Measurements from ENCODE around the gene MLC1.

MLC1 gene

GRCh38 chr22:50118129-50118528 is 32.9 kb upstream of the MLC1 start:
- TF ChIP-seq CTCF (IDR thresholded peaks at IDR 0.05; ENCODE audit: poor library complexity, severe bottlenecking) = no peak
- no peaks in the 10 kb centered on the region for H3K36me3 ChIP-seq (ENCODE audit: low read depth)
- H3K27ac ChIP-seq (ENCODE audit: poor library complexity, severe bottlenecking) = no peak overlapping the region
- no peaks in the 10 kb centered on the region for H3K27me3 ChIP-seq (ENCODE audit: insufficient read depth, poor library complexity, severe bottlenecking)
- H3K4me3 ChIP-seq (ENCODE audit: severe bottlenecking) = no peak overlapping the region
- no peak for ATAC-seq (ENCODE audit: low read depth)
- H3K4me1 ChIP-seq (ENCODE audit: insufficient read depth, poor library complexity, severe bottlenecking) = peaks cover 14% of the 10 kb centered on the region
- DNase-seq (ENCODE audit: low spot score) = no peak
- H3K9me3 ChIP-seq (ENCODE audit: severe bottlenecking) = peaks cover 4% of the 10 kb centered on the region

- ATAC-seq (ENCODE audit: low read depth) = no peak
- Histone ChIP-seq H3K27ac (ENCODE audit: poor library complexity, severe bottlenecking) (no peak overlapping the region), H3K9me3 (ENCODE audit: severe bottlenecking) (peaks cover 2% of the 10 kb centered on the region), H3K4me3 (ENCODE audit: severe bottlenecking) (no peak overlapping the region), H3K36me3 (ENCODE audit: low read depth) (no peaks in the 10 kb centered on the region), H3K27me3 (ENCODE audit: insufficient read depth, poor library complexity, severe bottlenecking) (no peaks in the 10 kb centered on the region), H3K4me1 (ENCODE audit: insufficient read depth, poor library complexity, severe bottlenecking) (peaks cover 14% of the 10 kb centered on the region)
- TF ChIP-seq CTCF (IDR thresholded peaks at IDR 0.05; ENCODE audit: poor library complexity, severe bottlenecking) = no peak
- DNase-seq (ENCODE audit: low spot score) = no peak
These were observed 32.0 kb upstream of the MLC1 start for GRCh38 chr22:50117168-50117762.

- no peaks in the 10 kb centered on the region for H3K36me3 ChIP-seq (ENCODE audit: low read depth)
- DNase-seq (ENCODE audit: low spot score) (no peak), ATAC-seq (ENCODE audit: low read depth) (peak; percentile 12; the same call in 1 of the 3 replicates)
- TF ChIP-seq CTCF (IDR thresholded peaks at IDR 0.05; ENCODE audit: poor library complexity, severe bottlenecking) = no peak
- H3K4me1 ChIP-seq (ENCODE audit: insufficient read depth, poor library complexity, severe bottlenecking) = peaks cover 14% of the 10 kb centered on the region
- H3K9me3 ChIP-seq (ENCODE audit: severe bottlenecking) = no peaks in the 10 kb centered on the region
- H3K27me3 ChIP-seq (ENCODE audit: insufficient read depth, poor library complexity, severe bottlenecking) = no peaks in the 10 kb centered on the region
- H3K4me3 ChIP-seq (ENCODE audit: severe bottlenecking) = no peak overlapping the region
- H3K27ac ChIP-seq (ENCODE audit: poor library complexity, severe bottlenecking) = no peak overlapping the region
These were observed 30.5 kb upstream of the MLC1 start for GRCh38 chr22:50115693-50116092.

GRCh38 chr22:50114221-50115021 is 29.2 kb upstream of the MLC1 start:
- peak overlapping the region; percentile 21 for H3K27ac ChIP-seq (ENCODE audit: poor library complexity, severe bottlenecking)
- no peak for TF ChIP-seq CTCF (IDR thresholded peaks at IDR 0.05; ENCODE audit: poor library complexity, severe bottlenecking)
- H3K4me1 ChIP-seq (ENCODE audit: insufficient read depth, poor library complexity, severe bottlenecking) = peaks cover 14% of the 10 kb centered on the region
- no peak overlapping the region for H3K4me3 ChIP-seq (ENCODE audit: severe bottlenecking)
- H3K36me3 ChIP-seq (ENCODE audit: low read depth) = no peaks in the 10 kb centered on the region
- DNase-seq (ENCODE audit: low spot score) (no peak), ATAC-seq (ENCODE audit: low read depth) (no peak)
- no peaks in the 10 kb centered on the region for H3K27me3 ChIP-seq (ENCODE audit: insufficient read depth, poor library complexity, severe bottlenecking)
- no peaks in the 10 kb centered on the region for H3K9me3 ChIP-seq (ENCODE audit: severe bottlenecking)

Data from RWPE2 (cell line).